HG03378 (cell line): Measurements from ENCODE around the gene MID1.

Experiments
- ATAC-seq: cut with Tn5 transposase; IDR thresholded peaks from one replicate; pipeline ENCODE4 v1.9.1; 2021; ENCODE audit warnings: mild to moderate bottlenecking, moderate library complexity; ENCODE audit not compliant: unreplicated experiment

Gene MID1

DNA sequence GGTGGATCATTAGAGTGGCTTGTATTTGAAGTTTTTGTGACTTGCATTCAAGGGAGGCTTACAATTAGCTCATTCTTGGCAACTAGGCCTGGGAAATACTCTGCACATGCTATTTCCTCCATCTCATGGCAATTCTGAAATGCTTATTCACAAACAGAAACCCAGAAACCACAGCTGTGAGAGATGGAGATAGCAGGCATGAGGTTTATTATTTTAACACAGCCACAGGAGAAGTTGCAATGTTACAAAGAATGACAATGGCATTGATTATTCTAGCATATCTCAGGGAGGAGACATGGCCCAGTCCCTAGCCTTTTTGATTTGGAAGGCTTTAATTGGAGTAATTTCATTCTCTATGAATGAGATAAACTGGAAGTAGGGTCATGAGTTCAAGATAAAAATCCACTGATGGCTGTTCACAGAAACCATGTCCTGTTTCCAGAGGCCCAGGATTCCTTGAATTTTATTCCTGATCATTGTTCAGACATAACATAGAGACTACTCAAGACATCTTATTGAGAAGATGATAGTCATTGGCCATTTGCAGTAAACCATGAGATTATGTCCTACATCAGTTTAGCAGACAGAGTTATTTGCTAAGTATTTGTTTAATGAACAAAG lies 123.9 kb downstream of the MID1 start:
- no peak for ATAC-seq

GRCh38 chrX:10495677-10496076 lies 124.7 kb downstream of the MID1 start:
- no peak for ATAC-seq

GRCh38 chrX:10492250-10492649 lies 128.1 kb downstream of the MID1 start:
- no peak for ATAC-seq

DNA sequence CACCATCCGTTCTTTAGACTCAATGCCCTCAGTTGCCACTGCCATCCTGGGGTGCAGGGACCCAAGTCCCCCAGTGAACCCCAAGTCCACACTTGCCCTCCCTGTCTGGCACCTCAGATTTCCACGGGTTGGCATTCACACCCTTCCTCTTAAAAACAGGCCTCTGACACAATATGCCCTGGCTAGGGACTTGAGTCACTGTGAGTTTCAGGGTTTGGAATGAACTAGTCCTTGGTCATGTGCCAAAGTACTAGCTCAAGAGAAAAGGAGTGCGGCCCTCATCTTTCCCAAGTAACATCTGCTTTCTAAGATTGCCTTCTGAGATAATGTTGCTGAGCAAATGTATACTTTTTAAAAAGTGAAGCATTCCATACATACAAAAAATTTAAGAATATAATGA lies 134.0 kb downstream of the MID1 start:
- no peak for ATAC-seq

- no peak for ATAC-seq
Observed at GRCh38 chrX:10485326-10485725, 135.1 kb downstream of the MID1 start.

DNA sequence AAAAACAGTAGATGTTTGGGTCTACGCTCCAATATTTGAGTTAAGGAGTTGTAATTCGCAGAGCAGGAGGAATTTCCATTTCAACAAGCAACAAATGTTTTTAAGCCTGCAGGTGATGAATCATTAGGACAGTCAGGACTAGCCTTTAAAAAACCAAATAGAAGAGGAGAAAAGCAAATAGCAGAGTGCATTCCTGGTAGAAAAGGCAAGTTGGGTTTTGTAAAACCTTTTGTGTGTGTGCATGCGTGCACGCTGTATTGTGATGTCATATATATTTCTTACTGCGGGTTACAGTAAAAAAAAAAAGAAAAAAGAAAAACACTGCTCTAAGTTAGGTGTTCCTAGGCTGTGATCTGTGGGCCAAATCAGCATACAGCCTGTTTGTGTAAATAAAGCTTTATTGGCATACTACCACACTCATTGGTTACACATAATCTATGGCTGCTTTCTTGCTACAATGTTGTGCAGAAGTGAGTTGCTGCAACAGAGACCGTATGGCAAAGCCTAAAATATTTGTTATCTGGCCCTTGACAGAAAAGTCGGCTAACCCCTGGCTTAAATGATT lies 135.6 kb downstream of the MID1 start:
- no peak for ATAC-seq

DNA sequence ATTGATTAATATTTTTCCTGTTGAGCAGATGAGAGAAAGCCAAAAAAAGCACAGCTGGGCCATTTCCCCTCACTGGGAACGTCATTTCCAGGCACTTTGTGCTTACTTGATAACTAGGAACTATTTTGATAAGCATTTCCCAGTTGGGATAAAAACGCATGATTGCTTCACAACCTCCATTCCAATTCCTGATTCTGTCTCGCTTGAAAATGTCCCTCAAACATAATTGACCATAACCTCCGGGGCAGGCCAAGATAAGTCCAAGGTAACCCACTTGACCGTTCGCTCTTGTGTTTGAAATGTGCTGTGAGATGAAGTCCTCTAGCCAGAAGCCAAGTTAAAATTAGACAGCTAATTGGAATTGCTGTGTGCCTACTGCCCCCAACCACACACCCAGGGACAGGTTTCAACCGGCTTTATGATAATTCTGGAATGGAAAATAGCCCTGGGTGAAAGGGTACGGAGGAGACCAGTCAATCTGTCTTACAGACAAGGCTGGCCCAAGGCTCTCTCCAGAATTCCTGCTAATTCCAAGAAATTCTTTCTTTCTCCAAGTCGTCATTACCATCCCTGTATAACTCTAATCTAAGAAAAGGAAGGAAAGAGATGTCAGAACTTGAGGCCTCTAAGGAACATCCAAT lies 137.1 kb downstream of the MID1 start:
- ATAC-seq = no peak

DNA sequence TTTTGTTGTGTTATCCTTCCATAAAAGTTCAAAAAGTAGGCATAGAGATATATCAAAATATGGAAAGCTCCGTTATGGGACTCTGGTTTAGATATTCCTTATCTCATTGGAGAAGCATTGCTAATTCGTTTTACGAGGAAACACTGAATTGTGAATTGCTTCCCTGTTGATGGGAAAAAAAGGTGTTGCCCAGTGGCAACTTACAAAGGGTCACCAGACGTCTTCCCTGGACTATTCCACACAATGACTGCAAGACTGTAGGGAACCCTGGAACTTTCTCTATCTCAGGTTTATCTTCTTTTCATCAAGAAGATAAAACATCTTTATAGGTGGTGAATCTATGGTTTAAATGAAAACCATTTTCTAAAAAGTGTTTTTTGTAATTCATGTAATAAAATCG lies 137.7 kb downstream of the MID1 start:
- no peak for ATAC-seq

DNA sequence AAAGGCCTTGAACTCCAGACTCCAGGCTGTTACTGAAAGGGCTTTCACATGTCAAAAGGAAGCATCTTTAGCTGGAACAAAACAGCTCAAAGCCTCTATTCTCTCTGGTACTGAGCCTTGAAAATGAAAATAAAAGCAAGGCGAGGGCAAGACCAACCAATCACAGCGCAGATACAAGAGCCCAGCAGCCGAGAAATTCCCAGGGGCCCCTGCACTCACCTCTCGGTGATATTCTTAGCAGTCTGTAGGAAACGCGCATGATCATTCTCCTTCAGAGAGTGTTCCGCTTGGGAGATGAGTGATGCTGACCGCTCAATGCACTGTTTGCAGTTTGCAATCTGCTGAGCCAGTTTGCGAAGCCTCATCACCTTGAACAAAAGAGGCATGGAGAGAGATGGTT lies 138.1 kb downstream of the MID1 start:
- ATAC-seq = peak; percentile 91

- ATAC-seq = no peak
Observed at GRCh38 chrX:10480861-10481260, 139.5 kb downstream of the MID1 start.

DNA sequence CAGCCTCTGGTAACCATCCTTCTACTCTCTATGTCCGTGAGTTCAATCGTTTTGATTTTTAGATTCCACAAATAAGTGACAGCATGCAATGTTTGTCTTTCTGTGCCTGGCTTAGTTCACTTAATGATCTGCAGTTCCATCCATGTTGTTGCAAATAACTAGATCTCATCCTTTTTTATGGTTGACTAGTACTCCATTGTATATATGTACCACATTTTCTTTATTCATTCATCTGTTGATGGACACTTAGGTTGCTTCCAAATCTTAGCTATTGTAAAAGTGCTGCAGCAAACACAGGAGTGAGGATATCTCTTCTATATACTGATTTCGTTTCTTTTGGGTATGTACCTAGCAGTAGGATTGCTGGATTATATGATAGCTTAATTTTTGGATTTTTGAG lies 140.9 kb downstream of the MID1 start:
- ATAC-seq = no peak

DNA sequence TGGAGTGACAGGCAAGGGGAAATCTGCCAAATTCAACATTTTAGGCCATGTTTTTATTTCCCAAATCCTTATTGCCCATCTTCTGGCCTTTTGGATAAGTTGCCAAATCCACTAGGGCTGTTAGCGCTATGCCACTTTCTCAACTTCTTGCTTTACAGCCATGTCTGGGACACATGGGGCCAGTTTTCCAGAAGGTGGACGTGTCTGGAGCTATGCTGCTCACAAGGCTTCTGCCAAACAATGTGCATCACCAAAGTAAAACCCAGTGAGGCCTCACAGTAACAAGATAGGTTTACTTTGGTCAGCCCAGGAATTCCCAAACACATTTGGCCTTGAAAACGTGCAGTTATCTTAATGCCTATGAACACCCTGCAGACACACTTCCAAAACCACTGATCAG lies 142.9 kb downstream of the MID1 start:
- no peak for ATAC-seq

- no peak for ATAC-seq
Observed at GRCh38 chrX:10474913-10475568, 145.3 kb downstream of the MID1 start.

DNA sequence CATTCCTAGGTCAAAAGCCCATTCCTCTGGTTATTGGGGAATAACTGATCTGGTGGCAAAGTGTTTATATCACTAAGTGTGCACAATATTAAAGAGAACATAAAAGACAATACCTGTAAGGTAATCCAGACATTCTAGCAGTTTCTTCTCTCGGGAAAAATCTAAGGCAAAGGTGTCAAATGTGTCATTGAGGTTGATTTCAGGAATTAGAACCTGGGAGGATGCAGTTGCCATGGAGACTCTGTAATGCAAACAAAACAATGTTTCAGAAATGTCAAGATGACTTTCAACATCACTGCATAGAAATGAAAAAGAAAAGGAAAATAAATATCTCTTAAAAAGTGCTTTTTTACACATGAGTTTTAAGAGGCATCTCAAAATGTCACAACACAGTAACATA lies 145.9 kb downstream of the MID1 start:
- ATAC-seq = no peak

GRCh38 chrX:10471418-10471817 lies 149.0 kb downstream of the MID1 start:
- ATAC-seq = no peak

DNA sequence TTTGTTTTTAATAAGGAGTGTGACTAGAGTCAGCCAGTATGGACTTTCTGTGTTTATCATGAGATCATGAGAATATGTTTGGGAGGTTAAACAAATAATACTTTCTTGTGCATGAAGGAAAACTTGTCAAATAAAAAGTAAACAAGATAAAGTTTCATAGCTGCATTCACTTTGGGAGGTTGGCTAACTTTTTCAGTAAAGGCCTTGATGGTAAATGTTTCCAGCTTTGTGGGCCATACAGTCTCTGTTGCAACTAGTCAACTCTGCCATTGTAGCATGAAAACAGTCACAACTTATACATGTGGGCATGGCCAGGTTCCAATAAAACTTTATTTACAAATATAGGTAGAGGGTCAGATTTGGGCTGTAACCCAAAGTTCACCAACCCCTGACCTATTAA lies 150.4 kb downstream of the MID1 start:
- ATAC-seq = no peak

- no peak for ATAC-seq
Observed at GRCh38 chrX:10467793-10468192, 152.6 kb downstream of the MID1 start.

GRCh38 chrX:10465254-10465653 lies 155.1 kb downstream of the MID1 start:
- no peak for ATAC-seq

DNA sequence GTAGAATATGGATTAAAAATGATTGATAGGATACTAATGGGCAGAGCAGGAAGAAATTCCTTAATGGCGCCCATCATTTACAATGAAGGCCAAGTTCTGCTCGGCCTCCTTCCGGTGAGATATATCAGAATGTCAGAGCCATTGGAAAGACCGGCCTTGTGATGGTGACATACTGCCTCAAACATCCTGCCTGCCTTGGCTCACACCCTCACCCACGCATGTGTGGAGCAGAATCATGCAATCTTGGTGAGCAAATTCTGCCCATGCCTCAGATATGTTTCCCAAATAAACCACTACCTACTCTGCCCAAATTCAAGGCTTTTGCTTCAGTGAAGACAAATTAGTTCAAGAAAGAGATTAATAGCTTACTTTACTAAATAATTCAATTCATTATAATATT lies 163.3 kb downstream of the MID1 start:
- no peak for ATAC-seq

- no peak for ATAC-seq
Observed at GRCh38 chrX:10453945-10454344, 166.4 kb downstream of the MID1 start.

DNA sequence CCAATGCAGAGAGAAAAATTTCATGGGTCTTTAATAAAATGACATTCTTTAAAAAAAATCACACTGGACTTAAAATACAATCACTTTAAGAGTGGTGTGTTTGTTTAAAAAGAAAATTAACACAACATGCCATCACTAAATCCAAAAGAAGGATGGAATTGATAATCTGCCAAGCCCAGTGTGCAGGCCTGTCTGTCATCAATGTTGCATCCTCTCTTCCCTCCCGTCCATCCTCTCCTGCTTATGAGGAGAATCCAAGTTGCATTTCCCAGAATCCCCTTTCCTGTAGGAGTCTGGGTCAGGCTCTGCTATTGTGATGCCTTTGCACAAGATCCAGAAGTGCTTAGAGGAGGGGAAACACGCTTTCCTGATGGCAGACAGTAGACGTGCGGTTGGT lies 169.4 kb downstream of the MID1 start:
- no peak for ATAC-seq
